ENCODE results near the gene FAM107B. TPM values are rescaled to one million over a fixed set of nuclear protein-coding genes. Genes with fewer than 3 reads are reported as not detected.

FAM107B gene
- total RNA-seq, 2 experiments from 2014 or later: 105 to 129 TPM

GRCh38 chr10:14487488-14487883, 287.2 kb downstream of the FAM107B start:
- Mint-ChIP-seq H3K27ac (no peak overlapping the region), H3K4me3 (no peak overlapping the region), H3K4me1 (ENCODE audit: low read depth) (no peaks in the 10 kb centered on the region), H3K9me3 (no peaks in the 10 kb centered on the region), H3K27me3 (ENCODE audit: low read depth) (peaks cover 12% of the 10 kb centered on the region), H3K36me3 (ENCODE audit: low read depth) (no peaks in the 10 kb centered on the region)
- CTCF ChIA-PET: interaction anchor here (0.6 to 1.5 kb wide), 3 partner anchors 290 to 684 kb away, joined by 3 to 5 read pairs (median 3); no protein-coding TSS in a partner anchor
- no peak for DNase-seq
- intact Hi-C loops (cut with micrococcal nuclease): no loop called here

- no peaks in the 10 kb centered on the region for H3K4me1 Mint-ChIP-seq (ENCODE audit: low read depth)
- H3K36me3 Mint-ChIP-seq (ENCODE audit: low read depth): no peaks in the 10 kb centered on the region
- no peak overlapping the region for H3K4me3 Mint-ChIP-seq
- H3K27me3 Mint-ChIP-seq (ENCODE audit: low read depth): peaks cover 12% of the 10 kb centered on the region
- no peak overlapping the region for H3K27ac Mint-ChIP-seq
- intact Hi-C loops (cut with micrococcal nuclease): no loop called here
- no peaks in the 10 kb centered on the region for H3K9me3 Mint-ChIP-seq
- CTCF ChIA-PET: interaction anchor here (0.6 to 1.5 kb wide), 3 partner anchors 290 to 683 kb away, joined by 3 to 5 read pairs (median 3); no protein-coding TSS in a partner anchor
- DNase-seq: no peak
Observed at GRCh38 chr10:14486777-14487487, 287.8 kb downstream of the FAM107B start.

GRCh38 chr10:14485986-14486385, 288.7 kb downstream of the FAM107B start:
- Mint-ChIP-seq H3K9me3 (no peaks in the 10 kb centered on the region), H3K4me1 (ENCODE audit: low read depth) (no peaks in the 10 kb centered on the region), H3K27ac (no peak overlapping the region), H3K36me3 (ENCODE audit: low read depth) (no peaks in the 10 kb centered on the region), H3K4me3 (no peak overlapping the region), H3K27me3 (ENCODE audit: low read depth) (peaks cover 12% of the 10 kb centered on the region)
- CTCF ChIA-PET: no interaction called here
- no peak for DNase-seq
- intact Hi-C loops (cut with micrococcal nuclease): no loop called here

GRCh38 chr10:14483417-14483816, 291.3 kb downstream of the FAM107B start:
- intact Hi-C loops (cut with micrococcal nuclease): no loop called here
- H3K4me3 Mint-ChIP-seq: no peak overlapping the region
- no peak for DNase-seq
- H3K36me3 Mint-ChIP-seq (ENCODE audit: low read depth): no peaks in the 10 kb centered on the region
- H3K27me3 Mint-ChIP-seq (ENCODE audit: low read depth): peaks cover 12% of the 10 kb centered on the region
- CTCF ChIA-PET: no interaction called here
- peaks cover 2% of the 10 kb centered on the region for H3K4me1 Mint-ChIP-seq (ENCODE audit: low read depth)
- no peaks in the 10 kb centered on the region for H3K9me3 Mint-ChIP-seq
- H3K27ac Mint-ChIP-seq: no peak overlapping the region

GRCh38 chr10:14481752-14482151, 292.9 kb downstream of the FAM107B start:
- CTCF ChIA-PET: interaction anchor here (1.3 kb wide), 1 partner anchor 369 kb away, joined by 3 read pairs; no protein-coding TSS in a partner anchor
- H3K36me3 Mint-ChIP-seq (ENCODE audit: low read depth): no peaks in the 10 kb centered on the region

GRCh38 chr10:14481014-14481413, 293.7 kb downstream of the FAM107B start:
- H3K4me3 Mint-ChIP-seq: no peak overlapping the region
- no peak for DNase-seq
- peaks cover 7% of the 10 kb centered on the region for H3K27me3 Mint-ChIP-seq (ENCODE audit: low read depth)
- H3K36me3 Mint-ChIP-seq (ENCODE audit: low read depth): no peaks in the 10 kb centered on the region
- H3K4me1 Mint-ChIP-seq (ENCODE audit: low read depth): peaks cover 2% of the 10 kb centered on the region
- CTCF ChIA-PET: interaction anchor here (1.3 to 3.4 kb wide), 2 partner anchors 284 to 370 kb away, joined by 3 to 17 read pairs; no protein-coding TSS in a partner anchor
- intact Hi-C loops (cut with micrococcal nuclease): no loop called here
- no peak overlapping the region for H3K27ac Mint-ChIP-seq
- H3K9me3 Mint-ChIP-seq: no peaks in the 10 kb centered on the region

More at GRCh38 chr10:14481752-14482151, 292.9 kb downstream of the FAM107B start:
- Mint-ChIP-seq H3K4me1 (ENCODE audit: low read depth) (peaks cover 2% of the 10 kb centered on the region), H3K4me3 (no peak overlapping the region), H3K27me3 (ENCODE audit: low read depth) (peaks cover 10% of the 10 kb centered on the region), H3K27ac (no peak overlapping the region), H3K9me3 (no peaks in the 10 kb centered on the region)
- DNase-seq: no peak
- intact Hi-C loops (cut with micrococcal nuclease): no loop called here

GRCh38 chr10:14478604-14479003, 296.1 kb downstream of the FAM107B start:
- Mint-ChIP-seq H3K9me3 (no peaks in the 10 kb centered on the region), H3K4me1 (ENCODE audit: low read depth) (peaks cover 2% of the 10 kb centered on the region), H3K27ac (no peak overlapping the region), H3K4me3 (no peak overlapping the region), H3K36me3 (ENCODE audit: low read depth) (no peaks in the 10 kb centered on the region), H3K27me3 (ENCODE audit: low read depth) (peaks cover 5% of the 10 kb centered on the region)
- CTCF ChIA-PET: interaction anchor here (0.6 to 3.4 kb wide), 5 partner anchors 9 to 445 kb away, joined by 3 to 17 read pairs (median 4); no protein-coding TSS in a partner anchor
- peak; percentile 57 for DNase-seq
- intact Hi-C loops (cut with micrococcal nuclease): loop anchor here (1.0 to 10.0 kb wide), 4 partner anchors 174 to 691 kb away; no protein-coding TSS in a partner anchor

GRCh38 chr10:14478201-14478600, 296.5 kb downstream of the FAM107B start:
- intact Hi-C loops (cut with micrococcal nuclease): loop anchor here (1.0 to 10.0 kb wide), 4 partner anchors 173 to 691 kb away; no protein-coding TSS in a partner anchor
- CTCF ChIA-PET: interaction anchor here (1.3 to 3.4 kb wide), 5 partner anchors 8 to 283 kb away, joined by 3 to 17 read pairs (median 5); no protein-coding TSS in a partner anchor
- H3K36me3 Mint-ChIP-seq (ENCODE audit: low read depth): no peaks in the 10 kb centered on the region
- no peak overlapping the region for H3K4me3 Mint-ChIP-seq
- peaks cover 2% of the 10 kb centered on the region for H3K4me1 Mint-ChIP-seq (ENCODE audit: low read depth)
- H3K27me3 Mint-ChIP-seq (ENCODE audit: low read depth): peaks cover 4% of the 10 kb centered on the region
- no peak overlapping the region for H3K27ac Mint-ChIP-seq
- H3K9me3 Mint-ChIP-seq: no peaks in the 10 kb centered on the region
- no peak for DNase-seq

GRCh38 chr10:14477408-14477710, 297.3 kb downstream of the FAM107B start:
- peaks cover 10% of the 10 kb centered on the region for H3K27me3 Mint-ChIP-seq (ENCODE audit: low read depth)
- H3K4me3 Mint-ChIP-seq: no peak overlapping the region
- CTCF ChIA-PET: interaction anchor here (0.5 to 1.6 kb wide), 6 partner anchors 18 to 342 kb away, joined by 3 to 9 read pairs (median 3); no protein-coding TSS in a partner anchor
- no peaks in the 10 kb centered on the region for H3K36me3 Mint-ChIP-seq (ENCODE audit: low read depth)
- H3K4me1 Mint-ChIP-seq (ENCODE audit: low read depth): peaks cover 2% of the 10 kb centered on the region
- no peak for DNase-seq
- no peak overlapping the region for H3K27ac Mint-ChIP-seq
- intact Hi-C loops (cut with micrococcal nuclease): loop anchor here (10.0 kb wide), 1 partner anchor 173 kb away; no protein-coding TSS in a partner anchor
- no peaks in the 10 kb centered on the region for H3K9me3 Mint-ChIP-seq

- Mint-ChIP-seq H3K4me3 (no peak overlapping the region), H3K4me1 (ENCODE audit: low read depth) (peaks cover 2% of the 10 kb centered on the region), H3K27ac (no peak overlapping the region), H3K9me3 (no peaks in the 10 kb centered on the region), H3K27me3 (ENCODE audit: low read depth) (peaks cover 10% of the 10 kb centered on the region), H3K36me3 (ENCODE audit: low read depth) (no peaks in the 10 kb centered on the region)
- CTCF ChIA-PET: interaction anchor here (0.5 to 1.6 kb wide), 6 partner anchors 18 to 343 kb away, joined by 3 to 9 read pairs (median 3); no protein-coding TSS in a partner anchor
- intact Hi-C loops (cut with micrococcal nuclease): loop anchor here (10.0 kb wide), 1 partner anchor 172 kb away; no protein-coding TSS in a partner anchor
- no peak for DNase-seq
Observed at GRCh38 chr10:14476641-14477407, 297.9 kb downstream of the FAM107B start.

- CTCF ChIA-PET: interaction anchor here (0.6 to 1.2 kb wide), 3 partner anchors 29 to 430 kb away, joined by 3 read pairs; no protein-coding TSS in a partner anchor
Observed at GRCh38 chr10:14476006-14476405, 298.7 kb downstream of the FAM107B start.

GRCh38 chr10:14474656-14475055, 300.0 kb downstream of the FAM107B start:
- CTCF ChIA-PET: no interaction called here
- no peak for DNase-seq
- Mint-ChIP-seq H3K27ac (no peak overlapping the region), H3K4me3 (no peak overlapping the region), H3K9me3 (no peaks in the 10 kb centered on the region), H3K27me3 (ENCODE audit: low read depth) (peaks cover 10% of the 10 kb centered on the region), H3K4me1 (ENCODE audit: low read depth) (peaks cover 2% of the 10 kb centered on the region), H3K36me3 (ENCODE audit: low read depth) (no peaks in the 10 kb centered on the region)
- intact Hi-C loops (cut with micrococcal nuclease): loop anchor here (10.0 kb wide), 1 partner anchor 170 kb away; no protein-coding TSS in a partner anchor

More at GRCh38 chr10:14476006-14476405, 298.7 kb downstream of the FAM107B start:
- no peak overlapping the region for H3K27ac Mint-ChIP-seq
- intact Hi-C loops (cut with micrococcal nuclease): loop anchor here (10.0 kb wide), 1 partner anchor 171 kb away; no protein-coding TSS in a partner anchor
- H3K4me1 Mint-ChIP-seq (ENCODE audit: low read depth): peaks cover 2% of the 10 kb centered on the region
- no peak overlapping the region for H3K4me3 Mint-ChIP-seq
- H3K36me3 Mint-ChIP-seq (ENCODE audit: low read depth): no peaks in the 10 kb centered on the region
- H3K27me3 Mint-ChIP-seq (ENCODE audit: low read depth): peaks cover 10% of the 10 kb centered on the region
- DNase-seq: no peak
- H3K9me3 Mint-ChIP-seq: no peaks in the 10 kb centered on the region
